HG02798 (cell line): ENCODE data around the gene CTNNA2.

Experiments
- ATAC-seq: cut with Tn5 transposase; IDR thresholded peaks from one replicate; pipeline ENCODE4 v1.9.1; 2021; ENCODE audit warnings: mild to moderate bottlenecking; ENCODE audit not compliant: unreplicated experiment, poor library complexity

The CTNNA2 gene

GRCh38 chr2:80490964-80491363, 978.1 kb downstream of the CTNNA2 start:
- no peak for ATAC-seq

DNA sequence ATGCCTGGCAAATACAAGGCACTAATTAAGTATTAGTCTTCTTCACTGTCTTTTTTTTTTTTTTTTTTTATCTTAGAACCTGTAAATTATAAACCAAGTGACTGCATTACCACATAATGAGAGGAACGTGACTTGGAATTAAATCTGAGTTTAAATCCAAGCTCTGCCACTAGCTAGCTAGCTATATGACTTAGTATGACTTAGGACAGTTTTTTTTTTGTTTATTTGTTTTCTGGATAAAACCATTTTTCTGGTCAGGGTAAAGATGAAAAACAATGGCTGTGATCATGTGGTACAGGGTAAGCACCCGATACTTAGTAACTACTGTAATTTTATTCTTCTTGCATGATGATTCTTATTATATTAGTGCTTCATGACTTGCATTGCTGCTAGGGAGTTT, 983.5 kb downstream of the CTNNA2 start:
- no peak for ATAC-seq

GRCh38 chr2:80496775-80497174, 983.9 kb downstream of the CTNNA2 start:
- no peak for ATAC-seq

GRCh38 chr2:80499095-80499494, 986.2 kb downstream of the CTNNA2 start:
- no peak for ATAC-seq

DNA sequence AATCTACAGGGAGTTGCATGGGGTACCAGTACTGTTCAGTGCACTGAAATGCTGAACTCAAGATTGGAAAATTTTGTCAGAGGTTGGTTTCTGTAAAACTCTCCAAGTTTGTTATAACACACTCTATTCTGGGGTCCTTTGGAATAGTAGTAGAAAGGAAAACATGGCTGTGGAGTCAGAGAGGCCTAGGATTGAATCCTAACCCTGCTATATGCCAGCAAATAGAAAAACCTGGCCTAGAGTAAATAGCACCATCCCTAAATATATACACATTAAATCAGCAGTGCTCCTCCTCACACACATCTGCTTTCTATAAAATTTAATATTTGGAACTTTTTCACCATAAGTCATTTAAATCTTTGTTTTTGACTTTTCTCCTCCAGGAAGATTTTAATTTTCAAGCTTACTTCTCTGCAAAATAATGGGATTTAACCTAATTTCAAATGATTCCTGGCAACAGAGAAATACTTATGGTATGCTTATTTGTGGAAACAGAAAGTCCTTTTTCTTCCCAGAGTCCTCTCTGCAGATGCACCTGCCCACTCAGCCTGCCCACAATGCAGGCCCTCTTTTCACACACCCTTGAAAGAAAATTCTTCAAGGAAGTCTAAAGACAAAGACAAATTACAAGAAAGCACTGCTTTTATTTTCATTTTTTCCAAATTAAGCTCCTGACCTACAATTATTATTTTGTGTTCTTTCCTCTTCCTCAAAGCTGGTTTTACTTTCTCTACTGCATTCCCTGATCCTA, 989.2 kb downstream of the CTNNA2 start:
- ATAC-seq = no peak

DNA sequence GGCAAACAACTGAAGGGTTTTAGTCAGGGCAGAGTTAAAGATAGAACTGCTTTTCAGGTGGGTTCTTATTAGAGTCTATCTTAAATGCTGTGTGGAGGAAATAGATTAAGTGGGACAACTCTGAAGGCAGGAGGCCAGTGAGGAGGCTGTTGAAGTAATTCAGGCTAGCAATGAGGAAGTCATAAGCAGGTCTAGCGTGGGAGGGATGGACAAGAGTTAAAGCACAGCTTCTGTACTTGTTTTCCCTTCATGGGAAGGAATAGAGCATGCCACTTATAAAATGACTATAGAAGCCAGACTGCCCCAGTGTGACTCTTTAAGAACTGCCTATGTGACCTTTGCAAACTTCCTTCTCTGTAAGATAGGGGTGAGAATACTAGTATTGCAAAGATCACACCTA, 993.7 kb downstream of the CTNNA2 start:
- ATAC-seq = no peak

- no peak for ATAC-seq
These were observed 997.9 kb downstream of the CTNNA2 start for GRCh38 chr2:80510716-80511115.

DNA sequence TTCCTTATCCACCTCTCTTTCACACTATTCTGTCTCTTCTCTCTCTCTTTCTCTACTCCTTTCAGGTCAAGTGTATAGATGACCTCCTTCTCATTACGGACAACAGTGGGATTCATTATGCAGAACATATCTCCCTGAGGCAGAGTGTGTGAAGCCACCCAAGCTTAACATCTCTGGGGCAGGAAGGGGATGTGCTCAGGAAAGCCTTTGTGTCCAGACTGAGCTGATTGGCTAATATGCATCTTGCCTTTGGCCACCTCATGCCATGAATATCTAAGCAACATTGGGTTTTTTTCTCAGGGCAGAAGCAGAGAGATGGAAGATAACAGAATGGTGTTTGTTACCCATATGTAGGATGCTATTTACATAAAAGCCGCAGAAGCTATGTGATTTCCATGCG, 1003.1 kb downstream of the CTNNA2 start:
- ATAC-seq = no peak

- no peak for ATAC-seq
These were observed 1004.5 kb downstream of the CTNNA2 start for GRCh38 chr2:80517316-80517715.

- no peak for ATAC-seq
These were observed 1006.3 kb downstream of the CTNNA2 start for GRCh38 chr2:80519121-80519643.

GRCh38 chr2:80519699-80520291, 1006.9 kb downstream of the CTNNA2 start:
- no peak for ATAC-seq

- ATAC-seq = peak; percentile 62
These were observed 1012.3 kb downstream of the CTNNA2 start for GRCh38 chr2:80525152-80525551.

DNA sequence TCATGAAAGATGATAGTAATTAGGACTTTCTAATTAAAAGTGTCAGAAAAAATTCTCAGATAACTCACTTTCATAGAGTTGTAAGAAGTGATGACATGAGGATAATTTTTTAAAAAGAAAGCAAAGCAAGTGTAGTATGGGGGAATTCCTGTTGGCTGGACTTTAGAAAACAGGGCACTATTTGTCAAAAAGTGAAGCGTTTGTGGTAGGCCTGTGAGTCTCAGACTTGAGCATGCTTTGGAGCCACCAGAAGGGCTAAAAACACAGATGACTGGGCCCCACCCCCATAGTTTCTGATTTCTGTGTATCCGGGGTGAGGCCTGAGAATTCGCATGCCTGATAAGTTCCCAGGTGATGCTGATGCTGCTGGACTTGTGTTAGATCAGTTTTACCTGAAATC, 1014.3 kb downstream of the CTNNA2 start:
- ATAC-seq = peak; percentile 26

DNA sequence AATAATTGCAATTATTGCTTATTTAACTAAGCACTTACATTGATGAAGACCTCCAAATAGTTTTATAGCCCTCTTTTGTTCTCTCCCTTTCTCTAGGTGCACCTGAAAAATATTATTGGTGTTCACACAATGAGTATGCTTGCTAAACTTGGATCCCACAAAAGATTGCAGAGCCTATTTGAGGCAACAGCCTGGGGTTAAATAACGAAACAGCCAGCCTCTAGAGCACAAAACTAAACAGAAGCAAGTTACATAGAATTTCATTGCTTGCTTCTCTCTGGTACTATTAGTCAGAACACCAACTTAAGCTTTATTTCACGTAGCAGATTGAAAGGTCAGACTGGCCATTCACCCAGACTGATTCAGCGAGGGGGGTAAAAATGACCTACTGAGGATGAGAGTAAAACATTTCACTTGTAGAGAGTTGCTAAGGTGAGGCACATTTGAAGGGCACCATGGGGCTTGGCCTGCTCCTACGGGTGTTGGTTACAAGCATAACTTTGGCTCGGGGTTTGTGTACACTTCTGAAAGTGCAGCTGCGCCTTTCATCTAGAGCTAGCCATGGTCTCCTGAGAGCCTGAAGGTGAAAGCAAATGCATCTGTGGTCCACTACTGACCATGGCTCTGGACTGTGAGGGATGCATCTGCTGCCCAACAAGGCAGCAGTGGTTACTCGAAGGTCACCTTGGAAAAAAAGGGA, 1016.8 kb downstream of the CTNNA2 start:
- peak; percentile 36 for ATAC-seq

DNA sequence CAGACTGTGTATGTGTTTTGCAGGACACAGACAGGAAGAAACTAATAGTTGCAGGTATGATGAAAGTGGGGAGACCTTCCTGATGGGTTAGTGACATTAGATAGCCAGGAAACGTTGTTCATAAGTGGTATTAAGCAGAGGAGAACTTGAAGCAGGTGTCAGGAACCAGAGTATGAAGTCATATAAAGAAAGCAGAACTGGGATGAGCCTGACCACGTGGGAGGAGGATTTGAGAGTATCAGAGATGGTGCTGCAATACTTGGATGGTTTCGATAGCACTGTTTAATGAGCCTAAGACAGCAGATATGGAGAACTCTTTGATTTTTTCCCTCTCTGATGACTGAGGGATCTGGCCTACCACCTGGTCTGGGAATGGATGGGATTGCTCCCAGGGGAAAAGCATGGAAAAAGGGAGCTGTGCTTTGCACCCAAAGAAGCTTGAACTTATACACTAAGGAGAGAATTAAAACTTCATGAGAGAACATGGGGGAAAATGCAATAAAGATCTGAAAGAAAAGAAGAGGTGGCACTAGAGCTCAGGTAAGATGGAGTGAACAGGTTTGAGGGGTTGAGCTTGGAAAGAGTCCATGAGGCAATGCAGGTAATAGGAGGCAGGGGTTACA, 1017.7 kb downstream of the CTNNA2 start:
- ATAC-seq = peak; percentile 64

GRCh38 chr2:80531319-80531718, 1018.5 kb downstream of the CTNNA2 start:
- no peak for ATAC-seq

GRCh38 chr2:80545420-80546210, 1032.8 kb downstream of the CTNNA2 start:
- no peak for ATAC-seq

- ATAC-seq = no peak
These were observed 1033.9 kb downstream of the CTNNA2 start for GRCh38 chr2:80546766-80547165.

- no peak for ATAC-seq
These were observed 1034.5 kb downstream of the CTNNA2 start for GRCh38 chr2:80547344-80547743.

DNA sequence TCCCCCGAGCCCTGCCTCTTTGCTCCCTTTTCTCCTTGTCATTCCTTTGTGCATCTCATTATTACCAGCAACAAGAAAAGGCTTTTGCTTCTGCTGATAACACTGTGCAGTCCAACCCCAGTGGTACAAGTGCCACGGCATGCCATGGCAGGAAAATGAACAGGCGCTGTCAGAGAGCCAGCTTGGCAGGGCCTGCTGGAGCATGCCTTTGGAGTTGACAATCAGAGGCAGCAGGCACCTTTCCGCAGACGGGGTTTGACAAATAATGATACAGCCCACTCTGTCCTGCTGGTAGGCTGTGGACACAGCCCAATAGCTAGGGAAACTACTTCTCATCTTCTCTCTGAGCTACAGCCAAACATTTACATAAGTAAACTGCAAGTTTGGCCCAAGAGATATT, 1035.6 kb downstream of the CTNNA2 start:
- no peak for ATAC-seq
